HCT116 (cell line): ENCODE data around the gene SPSB1. TPM values are rescaled to one million over a fixed set of nuclear protein-coding genes. Genes with fewer than 3 reads are reported as not detected.

Source experiments
- ATAC-seq: fragments of 200-7000 bp; cut with Tn5 transposase; 2 replicates; pipeline ENCODE4 v1.9.1; 2020; ENCODE audit warnings: mild to moderate bottlenecking, moderate library complexity
- BruUV-seq: library from RNA; stranded (reverse); fragments of 400-500 nt; replicated peaks from 2 replicates; lab custom pipeline; 2021; lab: Mats Ljungman, UMichigan
- CTCF ChIA-PET: fragments of 300-600 bp; sonication (Branson Sonifier 250); formaldehyde crosslinking; loops from one replicate; lab custom pipeline; 2021; ENCODE audit warnings: antibody characterized with exemption; lab: Charles Lee
- POLR2A ChIA-PET: fragments of 300-600, 350-600 bp; sonication (Branson Sonifier 250); formaldehyde crosslinking; loops from one replicate; lab custom pipeline; 2021; ENCODE audit warnings: antibody characterized with exemption; lab: Charles Lee
- RAD21 ChIA-PET, 2 experiments: fragments of 300-600 bp; sonication (Branson Sonifier 250); formaldehyde crosslinking; loops; one replicate each; lab custom pipeline; 2023; ENCODE audit warnings: low total read pairs in 2 of 2; ENCODE audit not compliant: uncharacterized antibody in 2 of 2, unreplicated experiment in 2 of 2, low non-redundant PET in 1 of 2; lab: Charles Lee
- DNase-seq: peaks from one replicate; pipeline ENCODE4 v3.0.0-alpha.2; 2010; ENCODE audit warnings: low read depth, low spot score
- H2AFZ ChIP-seq: fragments of 200-600 bp; shearing (Covaris generic), sonication (generic); 2 replicates; pipeline ENCODE4 v1.6.1; 2017; ENCODE audit warnings: low read depth, mixed run types, mixed read lengths, antibody characterized with exemption, low read length; ENCODE audit not compliant: poor library complexity, severe bottlenecking
- H3K27ac ChIP-seq: 2 replicates; pipeline ENCODE4 v1.5.1; 2012; ENCODE audit warnings: low read depth, low read length
- H3K27me3 ChIP-seq: fragments of 200-600 bp; sonication (generic); 2 replicates; pipeline ENCODE4 v1.6.1; 2016; ENCODE audit warnings: mixed run types, low read length, mixed read lengths; ENCODE audit not compliant: insufficient read depth
- H3K36me3 ChIP-seq, 2 experiments: fragments of 200-500 bp in 1 of 2; fragments of 200-600 bp in 1 of 2; sonication (Bioruptor generic) in 1 of 2; sonication (generic) in 1 of 2; 2 replicates each; pipeline versions ENCODE4 v1.5.1 to v1.6.1; 2014 to 2016; ENCODE audit warnings: low read length in 2 of 2, inconsistent platforms in 1 of 2, mixed read lengths in 1 of 2, mixed run types in 1 of 2; ENCODE audit not compliant: insufficient read depth in 2 of 2, control insufficient read depth in 1 of 2
- H3K4me1 ChIP-seq, 2 experiments: fragments of 200-600 bp in 1 of 2; sonication (generic) in 1 of 2; 2 replicates each; pipeline versions ENCODE4 v1.5.1 to v1.6.1; 2012 to 2017; ENCODE audit warnings: low read length in 2 of 2, inconsistent platforms in 1 of 2, mild to moderate bottlenecking in 1 of 2, mixed read lengths in 1 of 2, mixed run types in 1 of 2, moderate library complexity in 1 of 2; ENCODE audit not compliant: insufficient read depth in 2 of 2, control insufficient read depth in 1 of 2
- H3K4me2 ChIP-seq: fragments of 200-600 bp; sonication (generic); 2 replicates; pipeline ENCODE4 v1.6.1; 2017; ENCODE audit warnings: mixed run types, low read length, mixed read lengths
- H3K4me3 ChIP-seq, 2 experiments: fragments of 200-600 bp in 1 of 2; sonication (generic) in 1 of 2; replicated peaks in 1 of 2; 2 replicates each; pipeline ENCODE4 v1.5.1; 2011 to 2016; ENCODE audit warnings: low read length in 2 of 2, control low read depth in 1 of 2, low read depth in 1 of 2, mild to moderate bottlenecking in 1 of 2, mixed read lengths in 1 of 2, mixed run types in 1 of 2
- H3K79me2 ChIP-seq: fragments of 200-600 bp; sonication (generic); 2 replicates; pipeline ENCODE4 v1.6.1; 2017; ENCODE audit warnings: mild to moderate bottlenecking, mixed run types, low read length, moderate library complexity, mixed read lengths; ENCODE audit not compliant: insufficient read depth
- H3K9ac ChIP-seq: fragments of 200-600 bp; sonication (generic); 2 replicates; pipeline ENCODE4 v1.6.1; 2016; ENCODE audit warnings: low read length, mixed read lengths
- H3K9me2 ChIP-seq: fragments of 200-600 bp; sonication (generic), shearing (Covaris generic); 2 replicates; pipeline ENCODE4 v1.6.1; 2017; ENCODE audit warnings: mixed run types, mild to moderate bottlenecking, moderate library complexity; ENCODE audit not compliant: insufficient read depth
- H3K9me3 ChIP-seq, 2 experiments: fragments of 200-500 bp in 1 of 2; fragments of 200-600 bp in 1 of 2; sonication (Bioruptor generic) in 1 of 2; sonication (generic) in 1 of 2; 2 replicates each; pipeline ENCODE4 v1.6.1; 2014 to 2017; ENCODE audit warnings: low read length in 2 of 2, mixed read lengths in 2 of 2, inconsistent platforms in 1 of 2, low read depth in 1 of 2, mild to moderate bottlenecking in 1 of 2, mixed run types in 1 of 2, moderate library complexity in 1 of 2; ENCODE audit not compliant: control insufficient read depth in 1 of 2, insufficient read depth in 1 of 2
- H4K20me1 ChIP-seq: fragments of 200-600 bp; sonication (generic), shearing (Covaris generic); 2 replicates; pipeline ENCODE4 v1.6.1; 2017; ENCODE audit warnings: mixed run types, mild to moderate bottlenecking, moderate library complexity; ENCODE audit not compliant: insufficient read depth
- CBX3 ChIP-seq: IDR thresholded peaks from 2 replicates; pipeline ENCODE4 v1.6.1; 2012; ENCODE audit warnings: low read depth
- CEBPB ChIP-seq: IDR thresholded peaks from 2 replicates; pipeline ENCODE4 v1.6.1; 2012; ENCODE audit warnings: low read depth
- EGR1 ChIP-seq: IDR thresholded peaks from 2 replicates; pipeline ENCODE4 v1.6.1; 2012; ENCODE audit warnings: low read depth
- EZH2 ChIP-seq: fragments of 200-600 bp; sonication (generic); IDR thresholded peaks from 2 replicates; pipeline ENCODE4 v1.6.1; 2017; ENCODE audit warnings: antibody characterized with exemption, mixed run types
- EZH2phosphoT487 ChIP-seq: fragments of 200-600 bp; IDR thresholded peaks from 2 replicates; pipeline ENCODE4 v1.6.1; 2018; ENCODE audit warnings: antibody characterized with exemption, borderline replicate concordance
- FOSL1 ChIP-seq: IDR thresholded peaks from 2 replicates; pipeline ENCODE4 v1.6.1; 2012; ENCODE audit warnings: low read depth
- JUND ChIP-seq: IDR thresholded peaks from 2 replicates; pipeline ENCODE4 v1.6.1; 2012
- POLR2A ChIP-seq: IDR thresholded peaks from 2 replicates; pipeline ENCODE4 v1.7.0; 2011; ENCODE audit warnings: borderline replicate concordance; ENCODE audit not compliant: insufficient read depth, insufficient read length; ENCODE audit errors: extremely low read depth
- POLR2AphosphoS5 ChIP-seq: IDR thresholded peaks from 2 replicates; pipeline ENCODE4 v1.6.1; 2011; ENCODE audit warnings: mild to moderate bottlenecking, low read depth, low read length, moderate library complexity
- REST ChIP-seq: IDR thresholded peaks from 2 replicates; pipeline ENCODE4 v1.6.1; 2012; ENCODE audit warnings: low read depth
- SIN3A ChIP-seq: IDR thresholded peaks from 2 replicates; pipeline ENCODE4 v1.6.1; 2012; ENCODE audit warnings: low read depth
- SRF ChIP-seq: IDR thresholded peaks from 2 replicates; pipeline ENCODE4 v1.6.1; 2012; ENCODE audit warnings: low read depth
- TCF7L2 ChIP-seq: IDR thresholded peaks from 2 replicates; pipeline ENCODE4 v1.7.0; 2011; ENCODE audit warnings: borderline replicate concordance, inconsistent platforms; ENCODE audit not compliant: insufficient read depth, insufficient read length; ENCODE audit errors: extremely low read depth
- YY1 ChIP-seq: IDR thresholded peaks from 2 replicates; pipeline ENCODE4 v1.6.1; 2011; ENCODE audit warnings: low read length, low read depth, moderate library complexity, mild to moderate bottlenecking; ENCODE audit not compliant: insufficient replicate concordance; ENCODE audit errors: extremely low read depth
- ZBTB33 ChIP-seq: IDR thresholded peaks from 2 replicates; pipeline ENCODE4 v1.6.1; 2011; ENCODE audit warnings: mild to moderate bottlenecking, low read length, moderate library complexity; ENCODE audit not compliant: insufficient replicate concordance; ENCODE audit errors: extremely low read depth
- ZFX ChIP-seq: fragments of 450-650 bp; IDR thresholded peaks from 2 replicates; pipeline ENCODE4 v1.6.1; 2017
- ZNF274 ChIP-seq: fragments of 200-500 bp; sonication (Bioruptor generic); IDR thresholded peaks from 2 replicates; pipeline ENCODE4 v1.6.1; 2014; ENCODE audit warnings: mild to moderate bottlenecking, low read depth, low read length, inconsistent platforms
- intact Hi-C: fragments of 100-400 bp; cut with micrococcal nuclease; formaldehyde crosslinking; loops from 2 replicates; pipeline ENCODE4 v1.10.0; 2022
- total RNA-seq: library from RNA; stranded (reverse); gene quantifications from one replicate; pipeline ENCODE4 v1.2.1, GENCODE V29; 2021; ENCODE audit not compliant: unreplicated experiment

SPSB1 gene
- total RNA-seq, 1 experiment from 2014 or later, result 10.8 TPM

GRCh38 chr1:9261496-9261895 lies 31.2 kb upstream of the SPSB1 start:
- intact Hi-C loops, result no loop called here
- Histone ChIP-seq H3K9me2 (no peaks in the 10 kb centered on the region), H3K4me2 (no peak overlapping the region), H3K36me3 (no peaks in the 10 kb centered on the region), H3K27me3 (no peaks in the 10 kb centered on the region), H4K20me1 (no peaks in the 10 kb centered on the region), H3K4me1 (peaks cover 0 to under 1% of the 10 kb centered on the region in 2 experiments; a peak in 2 of 4 replicates), H3K79me2 (no peaks in the 10 kb centered on the region), H3K27ac (no peak overlapping the region), H3K4me3 (no peak overlapping the region), H3K9ac (no peak overlapping the region), H2AFZ (no peak overlapping the region), H3K9me3 (peaks cover 0 to 25% of the 10 kb centered on the region in 2 experiments; a peak in 1 of 4 replicates)
- POLR2A ChIA-PET, result no interaction called here
- ATAC-seq, result no peak
- TF ChIP-seq YY1 (no peak), CBX3 (no peak), ZBTB33 (no peak), ZFX (no peak), TCF7L2 (no peak), ZNF274 (no peak), SIN3A (no peak), EZH2phosphoT487 (no peak), FOSL1 (no peak), POLR2AphosphoS5 (no peak), JUND (no peak), EGR1 (no peak), POLR2A (no peak), REST (no peak), CEBPB (no peak), EZH2 (no peak), SRF (no peak)
- DNase-seq, result no peak
- CTCF ChIA-PET, result no interaction called here
- BruUV-seq, result no TSS peak
- RAD21 ChIA-PET, result no interaction called here
